Liver (tissue), 9 donors: ENCODE results near the gene AQP6. TPM values are rescaled to one million over a fixed set of nuclear protein-coding genes. Genes with fewer than 3 reads are reported as not detected.

Source experiments
- DNase-seq: peaks from one replicate; pipeline ENCODE4 v3.0.0-alpha.2; 2017; ENCODE audit warnings: low spot score
- H3K27ac ChIP-seq, 2 donors: one replicate each; pipeline ENCODE4 v1.7.0; 2013; ENCODE audit warnings: inconsistent platforms in 2 of 2, low read length in 2 of 2, control low read depth in 1 of 2, low read depth in 1 of 2, mild to moderate bottlenecking in 1 of 2
- H3K27me3 ChIP-seq, 4 donors: one replicate each; pipeline versions ENCODE4 v1.6.1 to v1.7.0; 2013; ENCODE audit warnings: low read length in 3 of 4, inconsistent platforms in 1 of 4, mild to moderate bottlenecking in 1 of 4, moderate library complexity in 1 of 4; ENCODE audit not compliant: control insufficient read depth in 4 of 4, insufficient read depth in 4 of 4
- H3K36me3 ChIP-seq, 4 donors: one replicate each; pipeline versions ENCODE4 v1.6.1 to v1.7.0; 2013; ENCODE audit warnings: low read length in 3 of 4, mild to moderate bottlenecking in 3 of 4, low read depth in 1 of 4, moderate library complexity in 1 of 4; ENCODE audit not compliant: control insufficient read depth in 4 of 4, insufficient read depth in 3 of 4
- H3K4me1 ChIP-seq, 4 donors: one replicate each; pipeline versions ENCODE4 v1.6.1 to v1.7.0; 2013; ENCODE audit warnings: low read length in 3 of 4, mild to moderate bottlenecking in 3 of 4, moderate library complexity in 1 of 4; ENCODE audit not compliant: control insufficient read depth in 4 of 4, insufficient read depth in 4 of 4
- H3K4me3 ChIP-seq, 3 donors: one replicate each; pipeline versions ENCODE4 v1.6.1 to v1.7.0; 2013; ENCODE audit warnings: low read length in 3 of 3, control low read depth in 1 of 3, low read depth in 1 of 3, mild to moderate bottlenecking in 1 of 3
- H3K9ac ChIP-seq, 2 donors: one replicate each; pipeline ENCODE4 v1.7.0; 2013; ENCODE audit warnings: low read length in 2 of 2, mild to moderate bottlenecking in 2 of 2, moderate library complexity in 2 of 2, control low read depth in 1 of 2, low read depth in 1 of 2
- H3K9me3 ChIP-seq, 4 donors: one replicate each; pipeline versions ENCODE4 v1.6.1 to v1.7.0; 2013; ENCODE audit warnings: low read length in 3 of 4; ENCODE audit not compliant: control insufficient read depth in 4 of 4
- EGR1 ChIP-seq, 2 donors: IDR thresholded peaks; 2 replicates each; pipeline ENCODE4 v1.6.1; 2016 to 2018; ENCODE audit warnings: antibody characterized with exemption in 2 of 2, low read depth in 2 of 2
- FOXA1 ChIP-seq: IDR thresholded peaks from 2 replicates; pipeline ENCODE4 v1.6.1; 2016; ENCODE audit warnings: antibody characterized with exemption
- FOXA2 ChIP-seq: IDR thresholded peaks from 2 replicates; pipeline ENCODE4 v1.6.1; 2016; ENCODE audit warnings: antibody characterized with exemption
- GABPA ChIP-seq, 2 donors: IDR thresholded peaks in 1 of 2; conservative IDR thresholded peaks in 1 of 2; 2 replicates each; pipeline ENCODE4 v1.6.1; 2016; ENCODE audit warnings: antibody characterized with exemption in 2 of 2, mild to moderate bottlenecking in 1 of 2, moderate library complexity in 1 of 2
- HNF4A ChIP-seq, 2 donors: conservative IDR thresholded peaks; 2 replicates each; pipeline ENCODE4 v1.6.1; 2016; ENCODE audit warnings: antibody characterized with exemption in 2 of 2, mild to moderate bottlenecking in 2 of 2
- HNF4G ChIP-seq: IDR thresholded peaks from 2 replicates; pipeline ENCODE4 v1.6.1; 2016; ENCODE audit warnings: antibody characterized with exemption
- JUND ChIP-seq, 2 donors: IDR thresholded peaks; 2 replicates each; pipeline ENCODE4 v1.6.1; 2016; ENCODE audit warnings: antibody characterized with exemption in 2 of 2
- NR2F2 ChIP-seq: IDR thresholded peaks from 2 replicates; pipeline ENCODE4 v1.6.1; 2016; ENCODE audit warnings: antibody characterized with exemption
- RAD21 ChIP-seq, 2 donors: IDR thresholded peaks; 2 replicates each; pipeline ENCODE4 v1.6.1; 2016; ENCODE audit warnings: antibody characterized with exemption in 2 of 2, mild to moderate bottlenecking in 2 of 2
- RXRA ChIP-seq, 2 donors: IDR thresholded peaks; 2 replicates each; pipeline ENCODE4 v1.6.1; 2017 to 2018; ENCODE audit warnings: antibody characterized with exemption in 2 of 2, mild to moderate bottlenecking in 1 of 2
- SP1 ChIP-seq: IDR thresholded peaks from 2 replicates; pipeline ENCODE4 v1.6.1; 2018; ENCODE audit warnings: antibody characterized with exemption, mild to moderate bottlenecking
- TAF1 ChIP-seq: conservative IDR thresholded peaks from 2 replicates; pipeline ENCODE4 v1.6.1; 2016; ENCODE audit warnings: antibody characterized with exemption, mild to moderate bottlenecking
- YY1 ChIP-seq: IDR thresholded peaks from 2 replicates; pipeline ENCODE4 v1.6.1; 2016; ENCODE audit warnings: antibody characterized with exemption, mild to moderate bottlenecking
- WGBS: extraction: QIAGEN DNeasy Blood & Tissue Kit; methylation state at CpG from one replicate; pipeline ENCODE4 v1.1.7; 2013; 5-methylcytosine and 5-hydroxymethylcytosine counted together
- polyA plus RNA-seq, 2 donors: library from polyadenylated mRNA; stranded (reverse) in 1 of 2; unstranded in 1 of 2; fragments of 200-250 nt in 1 of 2; fragments of >200 nt in 1 of 2; fragmentation: Nextera tagmentation in 1 of 2; extraction: Ambion mirVana in 1 of 2; gene quantifications; one replicate each; pipeline versions ENCODE4 v1.2.1 to v1.2.3, GENCODE V29; 2013 to 2015
- total RNA-seq, 2 donors: library from RNA; depleted of rRNA; stranded (reverse); fragments of >200 nt; gene quantifications; one replicate each; pipeline ENCODE4 v1.2.3, GENCODE V29; 2014
- TF ChIP-seq, protein P1 (sequence below): IDR thresholded peaks from 2 replicates; pipeline ENCODE4 v1.6.1; 2016; ENCODE audit warnings: antibody characterized with exemption
- TF ChIP-seq, protein P2 (sequence below): fragments of 150-350 bp; IDR thresholded peaks from 2 replicates; pipeline ENCODE4 v1.5.1; 2017; ENCODE audit warnings: improper control_type of control experiment, low read depth, low read length; ENCODE audit not compliant: missing input control
- TF ChIP-seq, protein P3 (sequence below): IDR thresholded peaks from 2 replicates; pipeline ENCODE4 v1.6.1; 2016; ENCODE audit warnings: antibody characterized with exemption
- TF ChIP-seq, protein P4 (sequence below): IDR thresholded peaks from 2 replicates; pipeline ENCODE4 v1.6.1; 2016; ENCODE audit warnings: antibody characterized with exemption
- TF ChIP-seq, protein P5 (sequence below): IDR thresholded peaks from 2 replicates; pipeline ENCODE4 v1.6.1; 2016; ENCODE audit warnings: antibody characterized with exemption, mild to moderate bottlenecking
- donor health status: healthy.
- donor health status: healthy.
- donor health status: healthy.
- donor health status: healthy.
- donor health status: healthy.

AQP6 gene
- total and polyA plus RNA-seq, 4 donors, result 0.05 to 0.11 TPM; not detected in 2

DNA sequence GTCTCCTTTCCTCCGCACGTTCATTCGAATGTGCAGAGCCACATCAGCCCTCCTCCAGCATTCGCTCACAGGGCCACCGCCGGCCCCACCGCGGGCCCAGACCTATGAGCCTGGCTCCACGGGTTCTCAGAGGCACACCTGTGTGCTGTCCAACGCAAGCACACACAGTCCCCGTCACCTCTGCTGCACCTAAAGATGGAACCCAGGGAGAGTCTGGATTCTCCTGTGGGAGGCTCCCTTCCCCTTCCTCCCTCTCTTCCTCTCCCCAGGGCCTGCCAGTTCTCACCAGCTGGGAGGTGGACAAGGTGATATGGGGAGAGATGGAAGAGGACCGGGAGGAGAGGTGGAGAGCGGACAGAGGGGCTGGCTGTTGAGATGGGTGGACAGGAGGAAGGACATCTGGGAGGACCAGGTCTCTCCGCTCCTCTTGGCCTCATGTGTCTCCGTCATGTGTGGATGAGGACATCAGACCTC lies 4.9 kb upstream of the AQP6 start:
- no peak overlapping the region for H3K27ac ChIP-seq
- WGBS, result 50% methylated on average over 15 of the region's 15 CpGs
- no peak for DNase-seq
- H3K4me3 ChIP-seq, result no peak overlapping the region
- peaks cover 10 to 41% (median 26%) of the 10 kb centered on the region in 4 donors for H3K4me1 ChIP-seq
- no peak overlapping the region for H3K9ac ChIP-seq
- H3K27me3 ChIP-seq, result no peaks in the 10 kb centered on the region
- no peaks in the 10 kb centered on the region for H3K36me3 ChIP-seq
- no peaks in the 10 kb centered on the region for H3K9me3 ChIP-seq
- no peak for TF ChIP-seq HNF4A (conservative IDR thresholded peaks at IDR 0.05)
- no peak for TF ChIP-seq JUND (IDR thresholded peaks at IDR 0.05)
- TF ChIP-seq YY1, result no peak
- TF ChIP-seq RAD21 (IDR thresholded peaks at IDR 0.05), result no peak
- TF ChIP-seq TAF1, result no peak

DNA sequence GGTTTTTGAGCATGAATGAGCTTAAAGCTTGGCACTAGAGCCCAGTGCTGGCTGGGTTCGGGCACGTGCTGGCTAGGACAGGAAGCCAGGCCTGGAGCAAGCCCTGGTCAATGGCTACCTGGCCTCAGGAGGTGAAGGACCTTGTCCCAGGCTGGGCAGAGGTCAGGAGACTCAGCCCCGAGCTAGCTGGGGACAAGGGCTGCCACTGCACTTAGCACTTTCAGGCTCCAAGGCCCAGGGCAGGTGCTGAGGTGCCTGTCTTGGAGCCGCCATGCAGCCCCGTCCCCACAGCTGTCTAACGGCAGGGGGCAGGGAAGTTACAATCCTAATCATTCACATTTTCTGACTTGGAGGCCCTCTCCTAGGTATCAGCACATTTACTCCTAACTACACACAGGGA lies 4.3 kb upstream of the AQP6 start:
- no peak for DNase-seq
- no peak overlapping the region for H3K4me3 ChIP-seq
- TF ChIP-seq JUND (IDR thresholded peaks at IDR 0.05), result no peak
- TF ChIP-seq NR2F2, result no peak
- no peak for TF ChIP-seq HNF4G
- TF ChIP-seq EGR1 (IDR thresholded peaks at IDR 0.05; ENCODE audit: low read depth in 2 of 2), result no peak
- peak; percentile 45 for TF ChIP-seq SP1
- peak in 1 of 2 donors; percentile 20 for TF ChIP-seq RAD21 (IDR thresholded peaks at IDR 0.05)
- no peak for TF ChIP-seq FOXA2
- TF ChIP-seq, protein P1, sequence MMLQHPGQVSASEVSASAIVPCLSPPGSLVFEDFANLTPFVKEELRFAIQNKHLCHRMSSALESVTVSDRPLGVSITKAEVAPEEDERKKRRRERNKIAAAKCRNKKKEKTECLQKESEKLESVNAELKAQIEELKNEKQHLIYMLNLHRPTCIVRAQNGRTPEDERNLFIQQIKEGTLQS, result no peak
- peak; percentile 55 for TF ChIP-seq YY1
- TF ChIP-seq, protein P2, sequence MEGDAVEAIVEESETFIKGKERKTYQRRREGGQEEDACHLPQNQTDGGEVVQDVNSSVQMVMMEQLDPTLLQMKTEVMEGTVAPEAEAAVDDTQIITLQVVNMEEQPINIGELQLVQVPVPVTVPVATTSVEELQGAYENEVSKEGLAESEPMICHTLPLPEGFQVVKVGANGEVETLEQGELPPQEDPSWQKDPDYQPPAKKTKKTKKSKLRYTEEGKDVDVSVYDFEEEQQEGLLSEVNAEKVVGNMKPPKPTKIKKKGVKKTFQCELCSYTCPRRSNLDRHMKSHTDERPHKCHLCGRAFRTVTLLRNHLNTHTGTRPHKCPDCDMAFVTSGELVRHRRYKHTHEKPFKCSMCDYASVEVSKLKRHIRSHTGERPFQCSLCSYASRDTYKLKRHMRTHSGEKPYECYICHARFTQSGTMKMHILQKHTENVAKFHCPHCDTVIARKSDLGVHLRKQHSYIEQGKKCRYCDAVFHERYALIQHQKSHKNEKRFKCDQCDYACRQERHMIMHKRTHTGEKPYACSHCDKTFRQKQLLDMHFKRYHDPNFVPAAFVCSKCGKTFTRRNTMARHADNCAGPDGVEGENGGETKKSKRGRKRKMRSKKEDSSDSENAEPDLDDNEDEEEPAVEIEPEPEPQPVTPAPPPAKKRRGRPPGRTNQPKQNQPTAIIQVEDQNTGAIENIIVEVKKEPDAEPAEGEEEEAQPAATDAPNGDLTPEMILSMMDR, result no peak
- TF ChIP-seq GABPA (IDR thresholded peaks at IDR 0.05 in 1 of 2, conservative IDR thresholded peaks at IDR 0.05 in 1 of 2), result no peak
- TF ChIP-seq, protein P3, sequence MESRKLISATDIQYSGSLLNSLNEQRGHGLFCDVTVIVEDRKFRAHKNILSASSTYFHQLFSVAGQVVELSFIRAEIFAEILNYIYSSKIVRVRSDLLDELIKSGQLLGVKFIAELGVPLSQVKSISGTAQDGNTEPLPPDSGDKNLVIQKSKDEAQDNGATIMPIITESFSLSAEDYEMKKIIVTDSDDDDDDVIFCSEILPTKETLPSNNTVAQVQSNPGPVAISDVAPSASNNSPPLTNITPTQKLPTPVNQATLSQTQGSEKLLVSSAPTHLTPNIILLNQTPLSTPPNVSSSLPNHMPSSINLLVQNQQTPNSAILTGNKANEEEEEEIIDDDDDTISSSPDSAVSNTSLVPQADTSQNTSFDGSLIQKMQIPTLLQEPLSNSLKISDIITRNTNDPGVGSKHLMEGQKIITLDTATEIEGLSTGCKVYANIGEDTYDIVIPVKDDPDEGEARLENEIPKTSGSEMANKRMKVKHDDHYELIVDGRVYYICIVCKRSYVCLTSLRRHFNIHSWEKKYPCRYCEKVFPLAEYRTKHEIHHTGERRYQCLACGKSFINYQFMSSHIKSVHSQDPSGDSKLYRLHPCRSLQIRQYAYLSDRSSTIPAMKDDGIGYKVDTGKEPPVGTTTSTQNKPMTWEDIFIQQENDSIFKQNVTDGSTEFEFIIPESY, result no peak
- peak; percentile 74 to 79 for TF ChIP-seq HNF4A (conservative IDR thresholded peaks at IDR 0.05)
- TF ChIP-seq, protein P4, sequence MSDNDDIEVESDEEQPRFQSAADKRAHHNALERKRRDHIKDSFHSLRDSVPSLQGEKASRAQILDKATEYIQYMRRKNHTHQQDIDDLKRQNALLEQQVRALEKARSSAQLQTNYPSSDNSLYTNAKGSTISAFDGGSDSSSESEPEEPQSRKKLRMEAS, result no peak
- TF ChIP-seq TAF1, result no peak
- TF ChIP-seq RXRA (IDR thresholded peaks at IDR 0.05), result peak; percentile 77 to 82
- TF ChIP-seq, protein P5, sequence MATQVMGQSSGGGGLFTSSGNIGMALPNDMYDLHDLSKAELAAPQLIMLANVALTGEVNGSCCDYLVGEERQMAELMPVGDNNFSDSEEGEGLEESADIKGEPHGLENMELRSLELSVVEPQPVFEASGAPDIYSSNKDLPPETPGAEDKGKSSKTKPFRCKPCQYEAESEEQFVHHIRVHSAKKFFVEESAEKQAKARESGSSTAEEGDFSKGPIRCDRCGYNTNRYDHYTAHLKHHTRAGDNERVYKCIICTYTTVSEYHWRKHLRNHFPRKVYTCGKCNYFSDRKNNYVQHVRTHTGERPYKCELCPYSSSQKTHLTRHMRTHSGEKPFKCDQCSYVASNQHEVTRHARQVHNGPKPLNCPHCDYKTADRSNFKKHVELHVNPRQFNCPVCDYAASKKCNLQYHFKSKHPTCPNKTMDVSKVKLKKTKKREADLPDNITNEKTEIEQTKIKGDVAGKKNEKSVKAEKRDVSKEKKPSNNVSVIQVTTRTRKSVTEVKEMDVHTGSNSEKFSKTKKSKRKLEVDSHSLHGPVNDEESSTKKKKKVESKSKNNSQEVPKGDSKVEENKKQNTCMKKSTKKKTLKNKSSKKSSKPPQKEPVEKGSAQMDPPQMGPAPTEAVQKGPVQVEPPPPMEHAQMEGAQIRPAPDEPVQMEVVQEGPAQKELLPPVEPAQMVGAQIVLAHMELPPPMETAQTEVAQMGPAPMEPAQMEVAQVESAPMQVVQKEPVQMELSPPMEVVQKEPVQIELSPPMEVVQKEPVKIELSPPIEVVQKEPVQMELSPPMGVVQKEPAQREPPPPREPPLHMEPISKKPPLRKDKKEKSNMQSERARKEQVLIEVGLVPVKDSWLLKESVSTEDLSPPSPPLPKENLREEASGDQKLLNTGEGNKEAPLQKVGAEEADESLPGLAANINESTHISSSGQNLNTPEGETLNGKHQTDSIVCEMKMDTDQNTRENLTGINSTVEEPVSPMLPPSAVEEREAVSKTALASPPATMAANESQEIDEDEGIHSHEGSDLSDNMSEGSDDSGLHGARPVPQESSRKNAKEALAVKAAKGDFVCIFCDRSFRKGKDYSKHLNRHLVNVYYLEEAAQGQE, result no peak
- no peak for TF ChIP-seq FOXA1
- no peaks in the 10 kb centered on the region for H3K36me3 ChIP-seq
- H3K27ac ChIP-seq, result no peak overlapping the region
- 58% methylated on average over 6 of the region's 6 CpGs for WGBS
- no peaks in the 10 kb centered on the region for H3K27me3 ChIP-seq
- peaks cover 7 to 40% (median 25%) of the 10 kb centered on the region in 4 donors for H3K4me1 ChIP-seq
- no peak overlapping the region for H3K9ac ChIP-seq
- H3K9me3 ChIP-seq, result no peaks in the 10 kb centered on the region
